Measurements from ENCODE around the gene PPME1.
"Not testable (repeated sequence)": the region's sequence is repeated elsewhere in the genome, so short reads cannot be mapped to it uniquely, and the experiment has no call there.

PPME1 gene

GRCh38 chr11:74139151-74139918 lies 31.8 kb upstream of the PPME1 start:
- H3K4me1 ChIP-seq (ENCODE audit: control insufficient read depth, low read length), result no peaks in the 10 kb centered on the region
- H3K27me3 ChIP-seq (ENCODE audit: control insufficient read depth, low read length), result no peaks in the 10 kb centered on the region
- no peak overlapping the region for H3K4me3 ChIP-seq (ENCODE audit: low read length)
- H3F3A ChIP-seq (ENCODE audit: control insufficient read depth, insufficient read depth), result no peaks in the 10 kb centered on the region
- H3K9me3 ChIP-seq (ENCODE audit: control insufficient read depth, insufficient read depth, low read length), result no peaks in the 10 kb centered on the region
- no peaks in the 10 kb centered on the region for H3K9me2 ChIP-seq (replicated peaks; ENCODE audit: control insufficient read depth, low read length)
- no peak for TF ChIP-seq CTCF (IDR thresholded peaks at IDR 0.05; ENCODE audit: low read depth, low read length, poor library complexity, severe bottlenecking)
- TF ChIP-seq EZH2phosphoT487 (IDR thresholded peaks at IDR 0.05; ENCODE audit: borderline replicate concordance, low read length), result no peak
- H3K36me3 ChIP-seq (ENCODE audit: control insufficient read depth, low read length), result peaks cover 37% of the 10 kb centered on the region
- H4K20me1 ChIP-seq (ENCODE audit: control insufficient read depth, insufficient read depth, low read depth, low read length), result no peaks in the 10 kb centered on the region
- H3K27ac ChIP-seq (ENCODE audit: low read depth, low read length), result no peak overlapping the region
- no peaks in the 10 kb centered on the region for H3K79me2 ChIP-seq (ENCODE audit: control insufficient read depth, low read length)
- no peak overlapping the region for H3K4me2 ChIP-seq (ENCODE audit: low read length)

GRCh38 chr11:74139919-74140431 lies 31.1 kb upstream of the PPME1 start:
- not testable (repeated sequence) for H3K9me3 ChIP-seq (ENCODE audit: control insufficient read depth, insufficient read depth, low read length); H3F3A ChIP-seq (ENCODE audit: control insufficient read depth, insufficient read depth); H3K79me2 ChIP-seq (ENCODE audit: control insufficient read depth, low read length); H4K20me1 ChIP-seq (ENCODE audit: control insufficient read depth, insufficient read depth, low read depth, low read length); H3K9me2 ChIP-seq (replicated peaks; ENCODE audit: control insufficient read depth, low read length); H3K4me1 ChIP-seq (ENCODE audit: control insufficient read depth, low read length); H3K4me3 ChIP-seq (ENCODE audit: low read length); H3K27ac ChIP-seq (ENCODE audit: low read depth, low read length); H3K27me3 ChIP-seq (ENCODE audit: control insufficient read depth, low read length); H3K4me2 ChIP-seq (ENCODE audit: low read length)
- H3K36me3 ChIP-seq (ENCODE audit: control insufficient read depth, low read length), result peaks cover 37% of the 10 kb centered on the region

- TF ChIP-seq EZH2phosphoT487 (IDR thresholded peaks at IDR 0.05; ENCODE audit: borderline replicate concordance, low read length) (no peak), CTCF (IDR thresholded peaks at IDR 0.05; ENCODE audit: low read depth, low read length, poor library complexity, severe bottlenecking) (no peak)
- H3K27ac ChIP-seq (ENCODE audit: low read depth, low read length), result no peak overlapping the region
- H4K20me1 ChIP-seq (ENCODE audit: control insufficient read depth, insufficient read depth, low read depth, low read length), result no peaks in the 10 kb centered on the region
- no peaks in the 10 kb centered on the region for H3F3A ChIP-seq (ENCODE audit: control insufficient read depth, insufficient read depth)
- H3K79me2 ChIP-seq (ENCODE audit: control insufficient read depth, low read length), result no peaks in the 10 kb centered on the region
- H3K36me3 ChIP-seq (ENCODE audit: control insufficient read depth, low read length), result peaks cover 32% of the 10 kb centered on the region
- no peaks in the 10 kb centered on the region for H3K4me1 ChIP-seq (ENCODE audit: control insufficient read depth, low read length)
- no peak overlapping the region for H3K4me3 ChIP-seq (ENCODE audit: low read length)
- no peaks in the 10 kb centered on the region for H3K9me2 ChIP-seq (replicated peaks; ENCODE audit: control insufficient read depth, low read length)
- no peak overlapping the region for H3K4me2 ChIP-seq (ENCODE audit: low read length)
- no peaks in the 10 kb centered on the region for H3K27me3 ChIP-seq (ENCODE audit: control insufficient read depth, low read length)
- H3K9me3 ChIP-seq (ENCODE audit: control insufficient read depth, insufficient read depth, low read length), result no peaks in the 10 kb centered on the region
Observed at GRCh38 chr11:74141241-74141695, 29.8 kb upstream of the PPME1 start.

GRCh38 chr11:74141908-74142307 lies 29.2 kb upstream of the PPME1 start:
- TF ChIP-seq EZH2phosphoT487 (IDR thresholded peaks at IDR 0.05; ENCODE audit: borderline replicate concordance, low read length), result no peak
- no peak for TF ChIP-seq CTCF (IDR thresholded peaks at IDR 0.05; ENCODE audit: low read depth, low read length, poor library complexity, severe bottlenecking)
- Histone ChIP-seq H3F3A (ENCODE audit: control insufficient read depth, insufficient read depth) (no peaks in the 10 kb centered on the region), H3K9me2 (replicated peaks; ENCODE audit: control insufficient read depth, low read length) (no peaks in the 10 kb centered on the region), H3K27me3 (ENCODE audit: control insufficient read depth, low read length) (no peaks in the 10 kb centered on the region), H3K79me2 (ENCODE audit: control insufficient read depth, low read length) (no peaks in the 10 kb centered on the region), H3K27ac (ENCODE audit: low read depth, low read length) (no peak overlapping the region), H3K4me2 (ENCODE audit: low read length) (no peak overlapping the region), H3K4me3 (ENCODE audit: low read length) (no peak overlapping the region), H3K4me1 (ENCODE audit: control insufficient read depth, low read length) (no peaks in the 10 kb centered on the region), H4K20me1 (ENCODE audit: control insufficient read depth, insufficient read depth, low read depth, low read length) (no peaks in the 10 kb centered on the region), H3K36me3 (ENCODE audit: control insufficient read depth, low read length) (peaks cover 27% of the 10 kb centered on the region), H3K9me3 (ENCODE audit: control insufficient read depth, insufficient read depth, low read length) (no peaks in the 10 kb centered on the region)
